Osteocyte (in vitro differentiated cells): ENCODE measurements around the gene CCDC78. TPM values are rescaled to one million over a fixed set of nuclear protein-coding genes. Genes with fewer than 3 reads are reported as not detected.
"Not testable (repeated sequence)": the region's sequence is repeated elsewhere in the genome, so short reads cannot be mapped to it uniquely, and the experiment has no call there.

Experiments
- DNase-seq: peaks from one replicate; pipeline ENCODE4 v3.0.0; 2021; ENCODE audit warnings: mixed read lengths; ENCODE audit not compliant: unreplicated experiment; ENCODE audit errors: extremely low spot score
- H3K27ac Mint-ChIP-seq: one replicate; pipeline ENCODE4 v1.8.0; 2021; ENCODE audit warnings: mild to moderate bottlenecking, mixed read lengths; ENCODE audit not compliant: unreplicated experiment
- H3K27me3 Mint-ChIP-seq: one replicate; pipeline ENCODE4 v1.8.0; 2021; ENCODE audit warnings: mixed read lengths; ENCODE audit not compliant: unreplicated experiment
- H3K36me3 Mint-ChIP-seq: one replicate; pipeline ENCODE4 v1.8.0; 2021; ENCODE audit warnings: mixed read lengths; ENCODE audit not compliant: unreplicated experiment
- H3K4me1 Mint-ChIP-seq: one replicate; pipeline ENCODE4 v1.8.0; 2021; ENCODE audit warnings: mixed read lengths; ENCODE audit not compliant: unreplicated experiment
- H3K4me3 Mint-ChIP-seq: one replicate; pipeline ENCODE4 v1.8.0; 2021; ENCODE audit warnings: mild to moderate bottlenecking, moderate library complexity, mixed read lengths; ENCODE audit not compliant: unreplicated experiment
- H3K9me3 Mint-ChIP-seq: one replicate; pipeline ENCODE4 v1.8.0; 2021; ENCODE audit warnings: mixed read lengths; ENCODE audit not compliant: unreplicated experiment
- CTCF ChIP-seq: fragments of 200-600 bp; sonication (generic); IDR thresholded peaks from 2 replicates; pipeline ENCODE4 v1.5.0; 2021; ENCODE audit warnings: antibody characterized with exemption, mild to moderate bottlenecking, moderate library complexity
- total RNA-seq: library from RNA; stranded (reverse); gene quantifications from 2 replicates; pipeline ENCODE4 v1.2.1, GENCODE V29; 2021

The CCDC78 gene
- total RNA-seq, 1 donor from 2014 or later, result 2.6 TPM

- Mint-ChIP-seq H3K4me1 (peaks cover 2% of the 10 kb centered on the region), H3K27me3 (peaks cover 5% of the 10 kb centered on the region), H3K4me3 (no peak overlapping the region), H3K36me3 (no peaks in the 10 kb centered on the region), H3K9me3 (no peaks in the 10 kb centered on the region), H3K27ac (no peak overlapping the region)
- no peak for DNase-seq
- TF ChIP-seq CTCF, result no peak
Observed at GRCh38 chr16:746637-747036, 20.4 kb upstream of the CCDC78 start.

- Mint-ChIP-seq H3K9me3 (no peaks in the 10 kb centered on the region), H3K36me3 (no peaks in the 10 kb centered on the region), H3K27ac (no peak overlapping the region), H3K4me3 (no peak overlapping the region), H3K27me3 (no peaks in the 10 kb centered on the region), H3K4me1 (peaks cover 2% of the 10 kb centered on the region)
- TF ChIP-seq CTCF, result peak; percentile 47
- DNase-seq, result no peak
Observed at GRCh38 chr16:745739-746138, 19.5 kb upstream of the CCDC78 start.

- H3K4me1 Mint-ChIP-seq, result peaks cover 8% of the 10 kb centered on the region
- TF ChIP-seq CTCF, result no peak
- H3K9me3 Mint-ChIP-seq, result no peaks in the 10 kb centered on the region
- H3K27me3 Mint-ChIP-seq, result no peaks in the 10 kb centered on the region
- no peak overlapping the region for H3K27ac Mint-ChIP-seq
- no peak for DNase-seq
- no peaks in the 10 kb centered on the region for H3K36me3 Mint-ChIP-seq
- no peak overlapping the region for H3K4me3 Mint-ChIP-seq
Observed at GRCh38 chr16:743794-744500, 17.7 kb upstream of the CCDC78 start.

GRCh38 chr16:742894-743293 is 16.7 kb upstream of the CCDC78 start:
- H3K27ac Mint-ChIP-seq, H3K27me3 Mint-ChIP-seq, DNase-seq, H3K4me3 Mint-ChIP-seq, H3K9me3 Mint-ChIP-seq, H3K4me1 Mint-ChIP-seq, H3K36me3 Mint-ChIP-seq: not testable (repeated sequence)

- no peak for DNase-seq
- Mint-ChIP-seq H3K4me1 (peaks cover 8% of the 10 kb centered on the region), H3K9me3 (no peaks in the 10 kb centered on the region), H3K27ac (no peak overlapping the region), H3K27me3 (no peaks in the 10 kb centered on the region), H3K36me3 (peaks cover 5% of the 10 kb centered on the region), H3K4me3 (peak overlapping the region; percentile 48)
- TF ChIP-seq CTCF, result no peak
Observed at GRCh38 chr16:741986-742629, 15.9 kb upstream of the CCDC78 start.
